Neural cell (in vitro differentiated cells): ENCODE results near the gene RNF182. TPM values are rescaled to one million over a fixed set of nuclear protein-coding genes. Genes with fewer than 3 reads are reported as not detected.

Experiments used
- H2AFZ ChIP-seq: fragments of 200-600, 300-800 bp; sonication (generic), shearing (Covaris generic); 2 replicates; pipeline ENCODE4 v1.6.0; 2014; ENCODE audit warnings: low read depth, mild to moderate bottlenecking, antibody characterized with exemption, low read length, moderate library complexity
- H3F3A ChIP-seq: fragments of 200-600 bp; shearing (Covaris generic); 2 replicates; pipeline ENCODE4 v1.6.1; 2016; ENCODE audit warnings: mild to moderate bottlenecking, moderate library complexity, mixed read lengths, antibody characterized with exemption, low read length; ENCODE audit not compliant: insufficient read depth, poor library complexity, severe bottlenecking
- H3K27ac ChIP-seq: fragments of 200-600, 300-800 bp; sonication (generic), shearing (Covaris generic); 2 replicates; pipeline ENCODE4 v1.5.1; 2014; ENCODE audit warnings: mild to moderate bottlenecking, low read length, moderate library complexity
- H3K27me3 ChIP-seq: fragments of 300-800, 200-600 bp; sonication (generic), shearing (Covaris generic); 2 replicates; pipeline ENCODE4 v1.6.0; 2014; ENCODE audit warnings: mild to moderate bottlenecking, low read depth, low read length, moderate library complexity; ENCODE audit not compliant: insufficient read depth
- H3K36me3 ChIP-seq: fragments of 300-800, 200-600 bp; sonication (generic), shearing (Covaris generic); 2 replicates; pipeline ENCODE4 v1.5.1; 2014; ENCODE audit warnings: mild to moderate bottlenecking, antibody characterized with exemption, low read length, moderate library complexity; ENCODE audit not compliant: insufficient read depth
- H3K4me2 ChIP-seq: fragments of 300-800, 200-600 bp; sonication (generic), shearing (Covaris generic); 2 replicates; pipeline ENCODE4 v1.6.0; 2014; ENCODE audit warnings: mild to moderate bottlenecking, low read length
- H3K4me3 ChIP-seq: fragments of 300-800, 200-600 bp; sonication (generic), shearing (Covaris generic); 2 replicates; pipeline ENCODE4 v1.5.1; 2014; ENCODE audit warnings: mild to moderate bottlenecking, low read length, moderate library complexity
- H3K79me2 ChIP-seq: fragments of 200-600 bp; shearing (Covaris generic); replicated peaks from 2 replicates; pipeline ENCODE4 v1.6.0; 2014; ENCODE audit warnings: mild to moderate bottlenecking, low read length, moderate library complexity; ENCODE audit not compliant: insufficient read depth
- H3K9ac ChIP-seq: fragments of 300-800, 200-600 bp; sonication (generic), shearing (Covaris generic); 2 replicates; pipeline ENCODE4 v1.6.1; 2016; ENCODE audit warnings: mild to moderate bottlenecking, low read length, mixed read lengths
- H3K9me2 ChIP-seq: fragments of 200-600 bp; shearing (Covaris generic); 2 replicates; pipeline ENCODE4 v1.6.1; 2016; ENCODE audit warnings: mild to moderate bottlenecking, low read length, mixed read lengths; ENCODE audit not compliant: insufficient read depth
- H3K9me3 ChIP-seq: fragments of 200-600, 300-800 bp; sonication (generic), shearing (Covaris generic); 2 replicates; pipeline ENCODE4 v1.6.1; 2016; ENCODE audit warnings: mild to moderate bottlenecking, mixed run types, low read length, moderate library complexity, mixed read lengths
- H4K20me1 ChIP-seq: fragments of 200-600 bp; shearing (Covaris generic); 2 replicates; pipeline ENCODE4 v1.6.1; 2016; ENCODE audit warnings: mild to moderate bottlenecking, mixed run types; ENCODE audit not compliant: insufficient read depth
- CTCF ChIP-seq: fragments of 450-650 bp; IDR thresholded peaks from 2 replicates; pipeline ENCODE4 v1.5.1; 2014; ENCODE audit warnings: antibody characterized with exemption, mild to moderate bottlenecking, moderate library complexity; ENCODE audit not compliant: poor library complexity, severe bottlenecking
- EP300 ChIP-seq: fragments of 450-650 bp; conservative IDR thresholded peaks from 2 replicates; pipeline ENCODE4 v1.6.1; 2014; ENCODE audit warnings: antibody characterized with exemption, mild to moderate bottlenecking, moderate library complexity; ENCODE audit not compliant: poor library complexity, severe bottlenecking
- EZH2 ChIP-seq: fragments of 200-600, 300-800 bp; shearing (Covaris generic), sonication (generic); IDR thresholded peaks from 2 replicates; pipeline ENCODE4 v1.6.1; 2014; ENCODE audit warnings: antibody characterized with exemption, low read length, borderline replicate concordance, mild to moderate bottlenecking; ENCODE audit not compliant: insufficient read depth, poor library complexity, severe bottlenecking
- MXI1 ChIP-seq: fragments of 450-650 bp; conservative IDR thresholded peaks from 2 replicates; pipeline ENCODE4 v1.6.1; 2014; ENCODE audit warnings: antibody characterized with exemption, mild to moderate bottlenecking; ENCODE audit not compliant: poor library complexity, severe bottlenecking
- POLR2AphosphoS5 ChIP-seq: IDR thresholded peaks from 2 replicates; pipeline ENCODE4 v1.6.1; 2012
- RAD21 ChIP-seq: fragments of 450-650 bp; conservative IDR thresholded peaks from 2 replicates; pipeline ENCODE4 v1.6.1; 2014; ENCODE audit warnings: antibody characterized with exemption, mild to moderate bottlenecking, moderate library complexity
- REST ChIP-seq: IDR thresholded peaks from 2 replicates; pipeline ENCODE4 v1.6.1; 2012; ENCODE audit warnings: borderline replicate concordance
- SMC3 ChIP-seq: fragments of 450-650 bp; conservative IDR thresholded peaks from 2 replicates; pipeline ENCODE4 v1.6.1; 2014; ENCODE audit warnings: antibody characterized with exemption, mild to moderate bottlenecking, moderate library complexity; ENCODE audit not compliant: poor library complexity
- TAF1 ChIP-seq: IDR thresholded peaks from 2 replicates; pipeline ENCODE4 v1.6.1; 2012; ENCODE audit warnings: low read depth
- polyA plus RNA-seq: library from polyadenylated mRNA; depleted of rRNA; stranded (reverse); fragments of >200 nt; gene quantifications from 2 replicates; pipeline ENCODE4 v1.2.3, GENCODE V29; 2014

RNF182 gene
- polyA plus RNA-seq, 1 donor from 2014 or later = 8.0 TPM

- no peak overlapping the region for H3K4me3 ChIP-seq
- no peaks in the 10 kb centered on the region for H4K20me1 ChIP-seq
- no peaks in the 10 kb centered on the region for H3K79me2 ChIP-seq
- H3K9me2 ChIP-seq = no peaks in the 10 kb centered on the region
- TF ChIP-seq TAF1 (no peak), POLR2AphosphoS5 (no peak), REST (no peak), MXI1 (no peak), SMC3 (no peak), CTCF (no peak), RAD21 (no peak), EP300 (no peak), EZH2 (no peak)
- H3K9me3 ChIP-seq = no peaks in the 10 kb centered on the region
- H3K4me2 ChIP-seq = no peak overlapping the region
- H3K27me3 ChIP-seq = no peaks in the 10 kb centered on the region
- H3F3A ChIP-seq = no peaks in the 10 kb centered on the region
- no peak overlapping the region for H3K9ac ChIP-seq
- no peak overlapping the region for H3K27ac ChIP-seq
- H2AFZ ChIP-seq = no peak overlapping the region
- no peaks in the 10 kb centered on the region for H3K36me3 ChIP-seq
Measured at GRCh38 chr6:13979284-13980171, 54.8 kb downstream of the RNF182 start.

DNA sequence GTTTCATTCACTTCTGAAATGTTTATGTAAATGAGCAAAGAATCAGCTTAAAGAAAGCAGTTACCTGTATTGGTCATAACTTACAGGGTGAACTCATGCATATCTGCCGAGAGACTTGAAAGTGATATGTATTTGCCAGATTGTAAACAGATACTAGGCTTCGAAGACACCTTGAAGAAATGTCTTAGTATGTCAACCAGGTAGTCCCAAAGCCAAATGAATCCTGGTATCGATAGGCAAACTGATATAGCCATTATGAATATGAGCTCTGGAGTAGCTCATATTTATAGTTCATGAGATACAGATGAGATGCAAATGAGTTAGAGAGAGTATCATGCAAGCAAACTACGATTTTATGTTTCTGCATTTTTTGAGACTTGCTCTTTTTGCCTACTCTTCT, 55.8 kb downstream of the RNF182 start:
- H3K4me3 ChIP-seq = no peak overlapping the region

More for the DNA sequence above, 55.8 kb downstream of the RNF182 start:
- Histone ChIP-seq H3K9me2 (no peaks in the 10 kb centered on the region), H3K9ac (no peak overlapping the region), H4K20me1 (no peaks in the 10 kb centered on the region), H3K4me2 (no peak overlapping the region), H3K79me2 (no peaks in the 10 kb centered on the region), H3F3A (no peaks in the 10 kb centered on the region), H3K36me3 (no peaks in the 10 kb centered on the region), H3K27ac (no peak overlapping the region), H2AFZ (no peak overlapping the region), H3K27me3 (no peaks in the 10 kb centered on the region), H3K9me3 (no peaks in the 10 kb centered on the region)
- TF ChIP-seq REST (no peak), EZH2 (no peak), SMC3 (no peak), RAD21 (no peak), EP300 (no peak), POLR2AphosphoS5 (no peak), CTCF (no peak), TAF1 (no peak), MXI1 (no peak)
